HEK293 (cell line): ENCODE measurements around the gene NEK1.
A peak's percentile ranks its signal among the peaks of the same experiment; 100 is the strongest.

ENCODE experiments used
- CTCF ChIA-PET: fragments of 350-600 bp; formaldehyde crosslinking; extraction: SDS; loops from one replicate; lab custom pipeline; 2021; ENCODE audit warnings: antibody characterized with exemption; lab: Yijun Ruan, JAX
- POLR2A ChIA-PET: fragments of 300-600 bp; formaldehyde crosslinking; extraction: SDS; loops from one replicate; lab custom pipeline; 2020; ENCODE audit warnings: antibody characterized with exemption, inconsistent platforms; lab: Yijun Ruan, JAX
- H3K27ac ChIP-seq: fragments of 200-500 bp; sonication (Bioruptor generic); 2 replicates; pipeline ENCODE4 v1.5.1; 2014; ENCODE audit warnings: low read depth, low read length, control low read depth, inconsistent platforms; ENCODE audit errors: extremely low read depth
- H3K36me3 ChIP-seq, 2 experiments: fragments of 200-500 bp in 1 of 2; sonication (Bioruptor generic) in 1 of 2; 1 replicate in 1 of 2; 2 replicates in 1 of 2; pipeline ENCODE4 v1.5.1; 2014 to 2017; ENCODE audit warnings: inconsistent platforms in 2 of 2, low read length in 2 of 2; ENCODE audit not compliant: control insufficient read depth in 2 of 2, insufficient read depth in 1 of 2
- H3K4me1 ChIP-seq: fragments of 200-500 bp; sonication (Bioruptor generic); 2 replicates; pipeline ENCODE4 v1.5.1; 2014; ENCODE audit warnings: mild to moderate bottlenecking, low read length, inconsistent platforms; ENCODE audit not compliant: control insufficient read depth, insufficient read depth
- H3K4me3 ChIP-seq: 2 replicates; pipeline ENCODE4 v1.5.1; 2011; ENCODE audit warnings: low read depth, mild to moderate bottlenecking, control low read depth, low read length, moderate library complexity
- H3K9me3 ChIP-seq: fragments of 200-500 bp; sonication (Bioruptor generic); 2 replicates; pipeline ENCODE4 v1.5.1; 2014; ENCODE audit warnings: low read depth, low read length, inconsistent platforms; ENCODE audit not compliant: control insufficient read depth, insufficient read depth
- BCL11B ChIP-seq: fragments of 450-650 bp; formaldehyde crosslinking; IDR thresholded peaks from 2 replicates; pipeline ENCODE4 v1.5.1; 2016; ENCODE audit warnings: low read depth, missing biosample characterization, missing genetic modification characterization
- SETDB1 ChIP-seq: IDR thresholded peaks from one replicate; pipeline ENCODE4 v1.6.1; 2017; ENCODE audit warnings: mild to moderate bottlenecking, low read length, moderate library complexity, mixed read lengths; ENCODE audit not compliant: insufficient read length
- TCF7L2 ChIP-seq: IDR thresholded peaks from 2 replicates; pipeline ENCODE4 v1.6.1; 2011; ENCODE audit warnings: low read depth, mild to moderate bottlenecking, inconsistent platforms, low read length, moderate library complexity, borderline replicate concordance
- ZEB2 ChIP-seq: fragments of 450-650 bp; formaldehyde crosslinking; IDR thresholded peaks from 2 replicates; pipeline ENCODE4 v1.5.1; 2016; ENCODE audit warnings: missing biosample characterization, missing genetic modification characterization
- ZNF133 ChIP-seq: fragments of 450-650 bp; formaldehyde crosslinking; IDR thresholded peaks from 2 replicates; pipeline ENCODE4 v1.5.1; 2016; ENCODE audit warnings: missing biosample characterization, missing genetic modification characterization
- ZNF24 ChIP-seq: fragments of 450-650 bp; formaldehyde crosslinking; IDR thresholded peaks from 2 replicates; pipeline ENCODE4 v1.5.1; 2016; ENCODE audit warnings: missing biosample characterization, missing genetic modification characterization
- ZNF529 ChIP-seq: fragments of 450-650 bp; formaldehyde crosslinking; IDR thresholded peaks from 2 replicates; pipeline ENCODE4 v1.5.1; 2017; ENCODE audit warnings: missing genetic modification characterization, missing biosample characterization; ENCODE audit not compliant: insufficient replicate concordance
- ZNF558 ChIP-seq: fragments of 450-650 bp; formaldehyde crosslinking; IDR thresholded peaks from 2 replicates; pipeline ENCODE4 v1.5.1; 2016; ENCODE audit warnings: missing biosample characterization, missing genetic modification characterization
- ZNF571 ChIP-seq: fragments of 450-650 bp; formaldehyde crosslinking; IDR thresholded peaks from 2 replicates; pipeline ENCODE4 v1.5.0; 2017; ENCODE audit warnings: missing biosample characterization, missing genetic modification characterization
- ZNF654 ChIP-seq: fragments of 450-650 bp; formaldehyde crosslinking; IDR thresholded peaks from 2 replicates; pipeline ENCODE4 v1.5.1; 2016; ENCODE audit warnings: low read depth, missing biosample characterization, missing genetic modification characterization
- TF ChIP-seq, protein P1 (sequence below): fragments of 450-650 bp; formaldehyde crosslinking; IDR thresholded peaks from 2 replicates; pipeline ENCODE4 v1.5.1; 2016; ENCODE audit warnings: missing biosample characterization, missing genetic modification characterization, borderline replicate concordance
- TF ChIP-seq, protein P2 (sequence below): IDR thresholded peaks from 2 replicates; pipeline ENCODE4 v1.6.1; 2011; ENCODE audit warnings: mild to moderate bottlenecking, low read depth, low read length, borderline replicate concordance
- TF ChIP-seq, protein P3 (sequence below): fragments of 450-650 bp; formaldehyde crosslinking; IDR thresholded peaks from 2 replicates; pipeline ENCODE4 v1.5.1; 2017; ENCODE audit warnings: missing biosample characterization, mild to moderate bottlenecking, missing genetic modification characterization, moderate library complexity
- TF ChIP-seq, protein P4 (sequence below): fragments of 450-650 bp; formaldehyde crosslinking; IDR thresholded peaks from 2 replicates; pipeline ENCODE4 v1.5.0; 2017; ENCODE audit warnings: missing biosample characterization, missing genetic modification characterization, borderline replicate concordance
- TF ChIP-seq, protein P5 (sequence below): fragments of 450-650 bp; formaldehyde crosslinking; IDR thresholded peaks from 2 replicates; pipeline ENCODE4 v1.5.1; 2017; ENCODE audit warnings: missing biosample characterization, missing genetic modification characterization
- TF ChIP-seq, protein P6 (sequence below): fragments of 450-650 bp; formaldehyde crosslinking; IDR thresholded peaks from 2 replicates; pipeline ENCODE4 v1.5.1; 2016; ENCODE audit warnings: missing biosample characterization, missing genetic modification characterization

The NEK1 gene

DNA sequence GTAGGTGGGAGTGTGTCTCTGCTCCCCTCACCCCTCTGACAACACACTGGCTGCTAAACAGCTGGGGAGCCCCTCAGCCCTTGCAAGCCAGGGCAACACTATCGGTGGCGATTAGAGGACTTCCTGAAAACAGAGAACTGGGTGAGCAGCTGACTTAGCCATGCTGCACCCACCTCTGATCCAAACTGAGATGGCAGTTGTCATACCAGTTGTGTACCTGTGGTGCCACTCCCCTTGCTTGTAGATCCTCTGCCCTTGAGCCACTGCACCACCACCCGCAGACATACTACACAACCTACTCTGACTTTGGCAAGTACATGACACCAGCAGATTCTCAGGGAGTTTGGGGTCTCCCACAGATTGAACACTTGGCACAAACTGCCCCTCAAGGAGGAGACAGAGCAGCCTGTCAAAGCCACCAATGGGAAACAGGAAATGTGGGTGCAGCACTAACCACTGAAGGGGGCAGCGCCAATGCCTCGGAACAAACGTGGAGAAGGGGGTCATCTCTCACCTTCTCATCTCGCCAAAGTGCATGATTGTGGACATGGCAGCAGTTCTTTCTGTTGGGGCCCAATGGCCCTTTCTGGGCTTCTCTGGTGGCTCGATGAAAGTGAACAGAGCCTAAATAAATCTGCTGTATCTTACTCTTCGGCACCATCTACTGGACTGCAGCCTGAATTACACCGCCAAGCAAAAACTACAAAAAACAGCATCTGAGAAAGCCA lies 119.8 kb downstream of the NEK1 start:
- TF ChIP-seq ZNF529 (tag by site-specific recombination), result no peak
- no peak for TF ChIP-seq ZEB2 (tag by site-specific recombination)
- TF ChIP-seq ZNF654 (tag by site-specific recombination), result peak; percentile 67
- TF ChIP-seq, protein P1, sequence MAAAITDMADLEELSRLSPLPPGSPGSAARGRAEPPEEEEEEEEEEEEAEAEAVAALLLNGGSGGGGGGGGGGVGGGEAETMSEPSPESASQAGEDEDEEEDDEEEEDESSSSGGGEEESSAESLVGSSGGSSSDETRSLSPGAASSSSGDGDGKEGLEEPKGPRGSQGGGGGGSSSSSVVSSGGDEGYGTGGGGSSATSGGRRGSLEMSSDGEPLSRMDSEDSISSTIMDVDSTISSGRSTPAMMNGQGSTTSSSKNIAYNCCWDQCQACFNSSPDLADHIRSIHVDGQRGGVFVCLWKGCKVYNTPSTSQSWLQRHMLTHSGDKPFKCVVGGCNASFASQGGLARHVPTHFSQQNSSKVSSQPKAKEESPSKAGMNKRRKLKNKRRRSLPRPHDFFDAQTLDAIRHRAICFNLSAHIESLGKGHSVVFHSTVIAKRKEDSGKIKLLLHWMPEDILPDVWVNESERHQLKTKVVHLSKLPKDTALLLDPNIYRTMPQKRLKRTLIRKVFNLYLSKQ, result no peak
- TF ChIP-seq, protein P2, sequence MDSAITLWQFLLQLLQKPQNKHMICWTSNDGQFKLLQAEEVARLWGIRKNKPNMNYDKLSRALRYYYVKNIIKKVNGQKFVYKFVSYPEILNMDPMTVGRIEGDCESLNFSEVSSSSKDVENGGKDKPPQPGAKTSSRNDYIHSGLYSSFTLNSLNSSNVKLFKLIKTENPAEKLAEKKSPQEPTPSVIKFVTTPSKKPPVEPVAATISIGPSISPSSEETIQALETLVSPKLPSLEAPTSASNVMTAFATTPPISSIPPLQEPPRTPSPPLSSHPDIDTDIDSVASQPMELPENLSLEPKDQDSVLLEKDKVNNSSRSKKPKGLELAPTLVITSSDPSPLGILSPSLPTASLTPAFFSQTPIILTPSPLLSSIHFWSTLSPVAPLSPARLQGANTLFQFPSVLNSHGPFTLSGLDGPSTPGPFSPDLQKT, result no peak
- TF ChIP-seq, protein P3, sequence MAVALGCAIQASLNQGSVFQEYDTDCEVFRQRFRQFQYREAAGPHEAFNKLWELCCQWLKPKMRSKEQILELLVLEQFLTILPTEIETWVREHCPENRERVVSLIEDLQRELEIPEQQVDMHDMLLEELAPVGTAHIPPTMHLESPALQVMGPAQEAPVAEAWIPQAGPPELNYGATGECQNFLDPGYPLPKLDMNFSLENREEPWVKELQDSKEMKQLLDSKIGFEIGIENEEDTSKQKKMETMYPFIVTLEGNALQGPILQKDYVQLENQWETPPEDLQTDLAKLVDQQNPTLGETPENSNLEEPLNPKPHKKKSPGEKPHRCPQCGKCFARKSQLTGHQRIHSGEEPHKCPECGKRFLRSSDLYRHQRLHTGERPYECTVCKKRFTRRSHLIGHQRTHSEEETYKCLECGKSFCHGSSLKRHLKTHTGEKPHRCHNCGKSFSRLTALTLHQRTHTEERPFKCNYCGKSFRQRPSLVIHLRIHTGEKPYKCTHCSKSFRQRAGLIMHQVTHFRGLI (tag by site-specific recombination), result no peak
- TF ChIP-seq, protein P4, sequence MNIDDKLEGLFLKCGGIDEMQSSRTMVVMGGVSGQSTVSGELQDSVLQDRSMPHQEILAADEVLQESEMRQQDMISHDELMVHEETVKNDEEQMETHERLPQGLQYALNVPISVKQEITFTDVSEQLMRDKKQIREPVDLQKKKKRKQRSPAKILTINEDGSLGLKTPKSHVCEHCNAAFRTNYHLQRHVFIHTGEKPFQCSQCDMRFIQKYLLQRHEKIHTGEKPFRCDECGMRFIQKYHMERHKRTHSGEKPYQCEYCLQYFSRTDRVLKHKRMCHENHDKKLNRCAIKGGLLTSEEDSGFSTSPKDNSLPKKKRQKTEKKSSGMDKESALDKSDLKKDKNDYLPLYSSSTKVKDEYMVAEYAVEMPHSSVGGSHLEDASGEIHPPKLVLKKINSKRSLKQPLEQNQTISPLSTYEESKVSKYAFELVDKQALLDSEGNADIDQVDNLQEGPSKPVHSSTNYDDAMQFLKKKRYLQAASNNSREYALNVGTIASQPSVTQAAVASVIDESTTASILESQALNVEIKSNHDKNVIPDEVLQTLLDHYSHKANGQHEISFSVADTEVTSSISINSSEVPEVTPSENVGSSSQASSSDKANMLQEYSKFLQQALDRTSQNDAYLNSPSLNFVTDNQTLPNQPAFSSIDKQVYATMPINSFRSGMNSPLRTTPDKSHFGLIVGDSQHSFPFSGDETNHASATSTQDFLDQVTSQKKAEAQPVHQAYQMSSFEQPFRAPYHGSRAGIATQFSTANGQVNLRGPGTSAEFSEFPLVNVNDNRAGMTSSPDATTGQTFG (tag by site-specific recombination), result no peak
- no peak for TF ChIP-seq ZNF24 (tag by site-specific recombination)
- Histone ChIP-seq H3K4me1 (no peaks in the 10 kb centered on the region), H3K9me3 (no peaks in the 10 kb centered on the region), H3K36me3 (peaks cover 3 to 6% of the 10 kb centered on the region in 2 experiments; a peak in 1 of 3 replicates), H3K4me3 (no peak overlapping the region), H3K27ac (no peak overlapping the region)
- POLR2A ChIA-PET, result no interaction called here
- CTCF ChIA-PET, result interaction anchor here (0.6 to 1.4 kb wide), 7 partner anchors 11 to 1313 kb away, joined by 3 to 4 read pairs (median 4); no protein-coding TSS in a partner anchor

DNA sequence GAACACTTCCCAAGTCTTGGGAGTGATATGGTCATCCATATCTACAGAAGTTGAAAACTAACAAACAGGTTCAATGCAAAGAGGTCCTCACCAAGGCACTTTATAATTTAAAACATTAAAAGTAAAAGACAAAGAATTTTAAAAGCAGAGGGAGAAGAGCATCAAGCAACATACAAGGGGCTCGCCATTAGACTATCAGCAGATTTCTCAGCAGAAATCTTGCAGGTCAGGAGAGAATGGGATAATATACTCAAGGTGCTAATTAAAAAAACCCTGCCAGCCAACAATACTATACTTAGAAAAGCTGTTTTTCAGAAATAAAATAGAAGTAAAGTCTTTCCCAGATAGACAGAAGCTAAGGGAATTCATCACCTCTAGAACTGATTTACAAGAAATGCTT lies 121.2 kb downstream of the NEK1 start:
- ChIA-PET CTCF (interaction anchor here (0.6 to 1.7 kb wide), 3 partner anchors 75 to 568 kb away, joined by 4 to 7 read pairs (median 4); no protein-coding TSS in a partner anchor), POLR2A (no interaction called here)
- Histone ChIP-seq H3K4me3 (no peak overlapping the region), H3K4me1 (no peaks in the 10 kb centered on the region), H3K36me3 (peaks cover 3 to 6% of the 10 kb centered on the region in 2 experiments; a peak in 1 of 3 replicates), H3K9me3 (no peaks in the 10 kb centered on the region), H3K27ac (no peak overlapping the region)
- TF ChIP-seq ZNF558 (no peak), SETDB1 (peak; percentile 35)

DNA sequence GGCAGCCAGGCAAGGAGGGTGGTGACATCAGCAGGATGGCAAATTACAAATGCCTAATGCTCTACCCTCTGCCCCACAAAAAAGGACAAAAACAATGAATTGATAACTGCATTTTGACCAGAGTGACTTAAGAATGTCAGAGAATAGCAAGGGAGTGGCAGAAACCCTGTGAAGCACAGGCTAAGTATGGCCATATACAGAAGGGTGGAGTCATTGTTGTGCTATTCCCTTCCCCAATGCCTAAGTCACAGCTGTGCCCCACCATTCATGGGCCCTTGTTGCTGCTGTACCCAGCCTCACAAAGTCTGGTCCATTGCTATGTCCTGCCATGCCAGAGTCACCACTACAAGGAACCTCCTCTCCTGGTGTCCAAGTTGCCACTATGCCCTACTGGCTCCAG lies 123.1 kb downstream of the NEK1 start:
- Histone ChIP-seq H3K27ac (no peak overlapping the region), H3K4me3 (no peak overlapping the region), H3K9me3 (no peaks in the 10 kb centered on the region), H3K36me3 (peaks cover 3 to 6% of the 10 kb centered on the region in 2 experiments; a peak in 1 of 3 replicates), H3K4me1 (0 out of 2 replicates have a peak, but pooled peaks cover 2% of the 10 kb centered on the region)
- POLR2A ChIA-PET, result no interaction called here
- CTCF ChIA-PET, result interaction anchor here (0.6 to 2.7 kb wide), 5 partner anchors 465 to 976 kb away, joined by 3 to 12 read pairs (median 4); no protein-coding TSS in a partner anchor
- TF ChIP-seq TCF7L2 (no peak), ZNF571 (tag by site-specific recombination) (no peak), BCL11B (tag by site-specific recombination) (no peak), ZNF133 (tag by site-specific recombination) (no peak)
- TF ChIP-seq, protein P5, sequence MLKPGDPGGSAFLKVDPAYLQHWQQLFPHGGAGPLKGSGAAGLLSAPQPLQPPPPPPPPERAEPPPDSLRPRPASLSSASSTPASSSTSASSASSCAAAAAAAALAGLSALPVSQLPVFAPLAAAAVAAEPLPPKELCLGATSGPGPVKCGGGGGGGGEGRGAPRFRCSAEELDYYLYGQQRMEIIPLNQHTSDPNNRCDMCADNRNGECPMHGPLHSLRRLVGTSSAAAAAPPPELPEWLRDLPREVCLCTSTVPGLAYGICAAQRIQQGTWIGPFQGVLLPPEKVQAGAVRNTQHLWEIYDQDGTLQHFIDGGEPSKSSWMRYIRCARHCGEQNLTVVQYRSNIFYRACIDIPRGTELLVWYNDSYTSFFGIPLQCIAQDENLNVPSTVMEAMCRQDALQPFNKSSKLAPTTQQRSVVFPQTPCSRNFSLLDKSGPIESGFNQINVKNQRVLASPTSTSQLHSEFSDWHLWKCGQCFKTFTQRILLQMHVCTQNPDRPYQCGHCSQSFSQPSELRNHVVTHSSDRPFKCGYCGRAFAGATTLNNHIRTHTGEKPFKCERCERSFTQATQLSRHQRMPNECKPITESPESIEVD, result no peak
- TF ChIP-seq, protein P6, sequence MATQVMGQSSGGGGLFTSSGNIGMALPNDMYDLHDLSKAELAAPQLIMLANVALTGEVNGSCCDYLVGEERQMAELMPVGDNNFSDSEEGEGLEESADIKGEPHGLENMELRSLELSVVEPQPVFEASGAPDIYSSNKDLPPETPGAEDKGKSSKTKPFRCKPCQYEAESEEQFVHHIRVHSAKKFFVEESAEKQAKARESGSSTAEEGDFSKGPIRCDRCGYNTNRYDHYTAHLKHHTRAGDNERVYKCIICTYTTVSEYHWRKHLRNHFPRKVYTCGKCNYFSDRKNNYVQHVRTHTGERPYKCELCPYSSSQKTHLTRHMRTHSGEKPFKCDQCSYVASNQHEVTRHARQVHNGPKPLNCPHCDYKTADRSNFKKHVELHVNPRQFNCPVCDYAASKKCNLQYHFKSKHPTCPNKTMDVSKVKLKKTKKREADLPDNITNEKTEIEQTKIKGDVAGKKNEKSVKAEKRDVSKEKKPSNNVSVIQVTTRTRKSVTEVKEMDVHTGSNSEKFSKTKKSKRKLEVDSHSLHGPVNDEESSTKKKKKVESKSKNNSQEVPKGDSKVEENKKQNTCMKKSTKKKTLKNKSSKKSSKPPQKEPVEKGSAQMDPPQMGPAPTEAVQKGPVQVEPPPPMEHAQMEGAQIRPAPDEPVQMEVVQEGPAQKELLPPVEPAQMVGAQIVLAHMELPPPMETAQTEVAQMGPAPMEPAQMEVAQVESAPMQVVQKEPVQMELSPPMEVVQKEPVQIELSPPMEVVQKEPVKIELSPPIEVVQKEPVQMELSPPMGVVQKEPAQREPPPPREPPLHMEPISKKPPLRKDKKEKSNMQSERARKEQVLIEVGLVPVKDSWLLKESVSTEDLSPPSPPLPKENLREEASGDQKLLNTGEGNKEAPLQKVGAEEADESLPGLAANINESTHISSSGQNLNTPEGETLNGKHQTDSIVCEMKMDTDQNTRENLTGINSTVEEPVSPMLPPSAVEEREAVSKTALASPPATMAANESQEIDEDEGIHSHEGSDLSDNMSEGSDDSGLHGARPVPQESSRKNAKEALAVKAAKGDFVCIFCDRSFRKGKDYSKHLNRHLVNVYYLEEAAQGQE (tag by site-specific recombination), result no peak
